ENCODE results near the gene PNMA6E.

The PNMA6E gene

DNA sequence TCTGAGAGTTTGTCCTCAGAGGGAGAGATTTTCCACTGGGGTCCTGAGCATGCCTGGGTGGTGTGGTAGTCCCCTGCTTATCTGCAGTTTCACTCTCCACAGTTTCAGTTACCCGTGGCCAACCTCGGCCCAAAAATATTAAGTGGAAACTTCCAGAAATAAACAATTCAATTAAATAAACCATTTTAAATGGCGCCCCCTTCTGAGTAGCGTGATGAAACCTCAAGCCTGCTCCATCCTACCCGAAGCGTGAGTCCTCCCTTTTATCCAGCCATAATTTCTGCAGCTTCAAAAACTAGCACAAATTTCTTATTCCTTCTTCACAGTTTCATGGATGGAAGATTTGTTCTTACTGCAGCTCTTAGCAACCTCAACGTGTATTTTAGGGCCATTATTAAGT, 26.7 kb downstream of the PNMA6E start:
- Mint-ChIP-seq H3K36me3 (ENCODE audit: low read depth) (peaks cover 1% of the 10 kb centered on the region), H3K27me3 (ENCODE audit: low read depth) (no peaks in the 10 kb centered on the region), H3K9me3 (no peaks in the 10 kb centered on the region), H3K4me1 (ENCODE audit: low read depth) (peaks cover 4% of the 10 kb centered on the region), H3K27ac (no peak overlapping the region), H3K4me3 (no peak overlapping the region)

DNA sequence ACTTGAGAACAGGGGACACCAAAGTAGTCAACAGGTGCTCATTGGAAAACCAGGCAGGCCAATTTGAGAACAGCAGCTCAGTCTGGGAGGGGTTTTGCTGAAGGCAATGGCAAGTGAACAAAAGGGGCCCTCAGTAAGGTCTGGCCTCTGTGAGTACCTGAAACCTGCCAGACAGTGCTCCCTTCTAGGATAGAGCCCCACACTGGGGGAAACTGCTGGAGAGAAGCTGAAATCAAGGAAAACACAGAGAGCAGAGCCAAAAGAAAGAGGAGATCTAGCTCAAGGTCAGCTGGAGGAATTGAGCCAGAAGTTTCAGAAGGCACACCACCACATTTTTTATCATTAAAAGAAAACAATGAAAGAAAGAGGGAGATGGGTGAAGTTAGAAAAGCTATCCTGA, 28.2 kb downstream of the PNMA6E start:
- Mint-ChIP-seq H3K9me3 (no peaks in the 10 kb centered on the region), H3K36me3 (ENCODE audit: low read depth) (peaks cover 1% of the 10 kb centered on the region), H3K4me1 (ENCODE audit: low read depth) (peaks cover 4% of the 10 kb centered on the region), H3K27me3 (ENCODE audit: low read depth) (no peaks in the 10 kb centered on the region), H3K27ac (no peak overlapping the region), H3K4me3 (no peak overlapping the region)

DNA sequence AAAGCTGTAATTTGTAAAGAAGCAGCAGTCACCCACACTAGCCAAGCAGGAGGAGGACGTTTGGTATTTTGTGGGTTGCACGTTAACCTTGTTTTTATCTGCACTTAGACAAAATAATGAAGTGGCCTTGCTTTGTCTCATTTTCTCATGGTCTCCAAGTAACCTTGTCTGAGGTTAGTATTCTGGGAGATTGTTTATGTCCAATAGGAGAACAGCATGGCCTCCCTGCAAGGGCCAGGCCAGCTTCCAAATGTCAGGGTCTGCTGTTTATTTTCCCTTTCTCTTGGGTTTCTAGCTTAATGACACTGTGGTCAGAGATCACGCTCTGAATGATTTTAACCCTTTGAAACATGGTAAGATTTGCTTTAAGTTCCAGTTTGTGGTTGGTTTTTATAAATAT, 29.9 kb downstream of the PNMA6E start:
- no peak overlapping the region for H3K27ac Mint-ChIP-seq
- H3K4me1 Mint-ChIP-seq (ENCODE audit: low read depth) = peaks cover 4% of the 10 kb centered on the region
- no peak overlapping the region for H3K4me3 Mint-ChIP-seq
- H3K27me3 Mint-ChIP-seq (ENCODE audit: low read depth) = no peaks in the 10 kb centered on the region
- H3K36me3 Mint-ChIP-seq (ENCODE audit: low read depth) = peaks cover 1% of the 10 kb centered on the region
- H3K9me3 Mint-ChIP-seq = no peaks in the 10 kb centered on the region

DNA sequence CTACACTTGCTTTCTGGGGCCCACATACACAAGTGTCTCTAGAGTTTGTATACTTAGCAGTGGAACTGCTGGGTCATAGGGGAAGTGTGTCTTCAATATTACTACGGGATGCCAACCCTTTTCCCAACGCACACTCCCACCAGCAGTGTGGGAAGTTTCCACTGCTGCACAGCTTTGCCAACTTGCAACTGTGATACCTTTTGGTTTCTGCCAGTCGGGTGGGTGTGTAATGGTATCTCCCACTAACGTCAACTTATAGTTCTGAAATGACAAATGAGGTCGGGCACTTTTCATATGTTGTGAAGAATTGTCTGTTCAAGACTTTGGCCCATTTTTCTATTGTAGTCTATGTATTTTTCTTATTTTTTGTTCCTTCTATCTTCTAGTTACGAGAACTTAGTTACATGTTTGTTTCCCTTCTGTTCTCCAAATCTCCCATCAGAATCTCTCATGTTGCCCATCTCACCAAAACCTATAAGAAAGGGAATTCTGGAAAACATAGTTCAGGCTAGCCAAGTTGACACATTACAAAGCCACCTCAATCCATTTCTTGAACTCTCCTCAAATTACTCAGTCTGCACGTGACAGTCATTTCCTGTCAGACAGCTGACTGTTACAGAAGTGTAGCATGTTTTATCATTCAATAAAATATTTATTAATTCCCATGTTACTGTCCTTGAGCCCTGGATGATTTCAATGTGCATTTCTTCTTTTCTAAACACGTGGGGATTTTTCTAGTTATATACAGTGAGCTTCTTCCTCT, 30.7 kb downstream of the PNMA6E start:
- Mint-ChIP-seq H3K27me3 (ENCODE audit: low read depth) (no peaks in the 10 kb centered on the region), H3K9me3 (no peaks in the 10 kb centered on the region), H3K4me3 (no peak overlapping the region), H3K4me1 (ENCODE audit: low read depth) (peaks cover 9% of the 10 kb centered on the region), H3K36me3 (ENCODE audit: low read depth) (peaks cover 1% of the 10 kb centered on the region), H3K27ac (no peak overlapping the region)

DNA sequence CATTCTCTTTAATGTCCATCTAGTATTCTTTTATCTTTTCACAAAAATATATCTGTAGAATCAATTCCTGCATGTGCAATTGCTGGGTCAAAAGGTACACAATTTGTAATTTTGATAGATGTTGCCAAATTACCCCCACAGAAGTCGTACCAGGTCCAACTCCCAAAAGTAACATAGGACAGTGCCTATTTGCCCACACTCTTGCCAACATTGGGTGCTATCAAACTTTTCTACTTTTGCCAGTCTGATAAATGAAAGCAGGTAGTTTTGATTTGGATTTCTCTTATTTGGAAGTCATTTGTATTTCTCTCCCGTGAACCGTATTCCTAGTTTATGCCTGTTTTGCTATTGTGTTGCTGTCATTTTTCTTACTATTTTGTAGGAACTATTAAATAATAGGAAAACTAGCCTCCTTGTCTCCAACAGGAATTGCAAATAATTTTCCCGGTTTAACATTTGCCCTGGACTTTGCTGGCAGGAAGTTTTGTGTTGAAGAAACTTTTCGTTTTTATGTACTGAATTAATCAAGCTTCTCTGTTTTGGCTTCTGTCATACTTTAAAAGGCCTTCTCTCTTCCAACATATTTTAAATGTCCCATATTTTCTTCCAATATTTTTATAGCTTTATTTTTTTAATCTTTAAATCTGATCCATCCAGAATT, 34.1 kb downstream of the PNMA6E start:
- H3K9me3 Mint-ChIP-seq = no peaks in the 10 kb centered on the region
- no peak overlapping the region for H3K4me3 Mint-ChIP-seq
- peaks cover 9% of the 10 kb centered on the region for H3K4me1 Mint-ChIP-seq (ENCODE audit: low read depth)
- H3K27me3 Mint-ChIP-seq (ENCODE audit: low read depth) = no peaks in the 10 kb centered on the region
- no peak overlapping the region for H3K27ac Mint-ChIP-seq
- H3K36me3 Mint-ChIP-seq (ENCODE audit: low read depth) = peaks cover 1% of the 10 kb centered on the region

DNA sequence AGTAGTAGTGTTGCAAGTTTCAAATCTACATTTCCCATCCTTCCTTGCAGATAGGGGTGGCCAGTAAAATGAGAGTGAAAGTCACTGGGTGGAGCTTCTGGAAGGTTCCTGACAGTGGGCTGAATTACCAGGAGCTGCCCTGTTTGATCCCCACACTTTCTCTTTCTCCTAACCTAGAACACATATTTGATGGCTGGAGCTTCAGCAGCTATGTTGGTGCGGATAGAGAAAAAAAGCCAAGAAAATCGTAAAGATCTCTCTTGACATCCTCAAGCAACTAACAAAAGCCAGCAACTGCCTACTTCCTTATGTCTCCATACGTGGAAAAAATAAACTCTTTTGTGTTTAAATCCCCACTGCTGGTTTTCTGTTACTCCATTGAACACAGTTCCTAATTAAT, 35.0 kb downstream of the PNMA6E start:
- Mint-ChIP-seq H3K36me3 (ENCODE audit: low read depth) (peaks cover 1% of the 10 kb centered on the region), H3K9me3 (no peaks in the 10 kb centered on the region), H3K4me1 (ENCODE audit: low read depth) (peaks cover 9% of the 10 kb centered on the region), H3K4me3 (no peak overlapping the region), H3K27ac (no peak overlapping the region), H3K27me3 (ENCODE audit: low read depth) (no peaks in the 10 kb centered on the region)

DNA sequence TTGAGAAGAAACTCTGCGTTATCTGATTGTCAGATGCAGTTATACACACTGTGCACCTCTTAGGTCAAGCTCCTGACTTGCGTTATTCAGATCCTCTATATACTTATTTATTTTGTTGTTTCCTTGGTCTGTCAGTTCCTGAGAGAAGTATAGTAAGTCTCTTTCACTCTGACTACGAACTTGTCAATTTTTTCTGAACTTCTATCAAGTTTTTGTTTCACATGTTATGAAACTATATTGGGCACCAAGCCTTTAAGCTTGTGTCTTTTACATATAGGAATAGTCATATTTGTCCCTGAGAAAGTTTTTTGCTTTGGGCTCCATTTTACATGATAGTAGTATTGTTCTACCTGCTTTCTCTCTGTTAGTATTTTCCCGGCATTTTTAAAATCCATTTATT, 35.5 kb downstream of the PNMA6E start:
- Mint-ChIP-seq H3K4me3 (no peak overlapping the region), H3K27ac (no peak overlapping the region), H3K9me3 (no peaks in the 10 kb centered on the region), H3K36me3 (ENCODE audit: low read depth) (peaks cover 1% of the 10 kb centered on the region), H3K27me3 (ENCODE audit: low read depth) (no peaks in the 10 kb centered on the region), H3K4me1 (ENCODE audit: low read depth) (peaks cover 7% of the 10 kb centered on the region)

DNA sequence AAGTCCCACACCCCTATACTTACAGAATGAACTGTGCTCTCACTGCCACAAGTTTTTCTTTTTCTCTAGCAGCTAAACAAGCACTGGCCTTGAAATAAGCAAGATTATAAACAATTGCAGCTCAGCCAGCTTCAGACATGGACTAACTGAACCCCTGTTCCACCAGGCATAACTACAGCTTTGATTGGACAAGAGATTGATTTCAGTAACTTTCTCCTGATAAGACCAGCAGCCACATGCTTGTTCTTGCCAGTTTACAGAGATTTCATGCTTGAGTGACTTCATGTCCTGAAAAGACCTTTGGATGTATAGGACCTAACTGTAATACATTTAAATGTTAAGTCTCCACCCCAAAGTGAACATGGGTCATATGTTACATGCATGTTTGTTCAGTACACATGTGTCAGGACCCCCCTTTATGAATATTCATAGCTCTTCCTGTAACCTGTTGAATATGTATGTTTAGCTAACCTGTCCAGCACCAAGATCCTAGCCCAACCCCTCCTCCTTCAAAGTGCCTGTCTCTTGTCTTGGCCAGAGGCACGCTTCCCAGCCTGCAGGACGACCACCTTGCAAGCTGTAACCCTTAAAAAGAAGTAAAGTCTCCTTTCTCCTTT, 39.3 kb downstream of the PNMA6E start:
- H3K4me1 Mint-ChIP-seq (ENCODE audit: low read depth) = peaks cover 5% of the 10 kb centered on the region
- H3K4me3 Mint-ChIP-seq = no peak overlapping the region
- H3K36me3 Mint-ChIP-seq (ENCODE audit: low read depth) = no peaks in the 10 kb centered on the region
- H3K27me3 Mint-ChIP-seq (ENCODE audit: low read depth) = no peaks in the 10 kb centered on the region
- peaks cover 6% of the 10 kb centered on the region for H3K9me3 Mint-ChIP-seq
- H3K27ac Mint-ChIP-seq = no peak overlapping the region

DNA sequence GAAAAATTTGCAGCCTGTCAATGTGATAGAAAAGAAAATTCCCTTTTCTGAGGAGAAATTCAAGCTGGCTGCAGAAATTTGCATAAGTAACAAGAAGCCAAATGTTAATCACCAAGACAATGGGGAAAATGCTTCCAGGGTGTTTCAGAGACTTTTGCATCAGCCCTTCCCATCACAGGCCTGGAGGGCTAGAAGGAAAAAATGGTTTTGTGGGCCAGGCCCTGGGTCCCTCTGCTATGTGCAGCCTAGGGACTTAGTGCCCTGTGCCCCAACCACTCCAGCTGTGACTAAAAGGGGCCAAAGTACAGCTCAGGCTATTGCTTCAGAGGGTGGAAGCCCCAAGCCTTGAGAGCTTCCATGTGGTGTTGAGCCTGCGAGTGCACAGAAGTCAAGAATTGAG, 43.3 kb downstream of the PNMA6E start:
- peaks cover 6% of the 10 kb centered on the region for H3K9me3 Mint-ChIP-seq
- H3K36me3 Mint-ChIP-seq (ENCODE audit: low read depth) = peaks cover 2% of the 10 kb centered on the region
- no peaks in the 10 kb centered on the region for H3K4me1 Mint-ChIP-seq (ENCODE audit: low read depth)
- H3K27ac Mint-ChIP-seq = no peak overlapping the region
- no peaks in the 10 kb centered on the region for H3K27me3 Mint-ChIP-seq (ENCODE audit: low read depth)
- H3K4me3 Mint-ChIP-seq = no peak overlapping the region

DNA sequence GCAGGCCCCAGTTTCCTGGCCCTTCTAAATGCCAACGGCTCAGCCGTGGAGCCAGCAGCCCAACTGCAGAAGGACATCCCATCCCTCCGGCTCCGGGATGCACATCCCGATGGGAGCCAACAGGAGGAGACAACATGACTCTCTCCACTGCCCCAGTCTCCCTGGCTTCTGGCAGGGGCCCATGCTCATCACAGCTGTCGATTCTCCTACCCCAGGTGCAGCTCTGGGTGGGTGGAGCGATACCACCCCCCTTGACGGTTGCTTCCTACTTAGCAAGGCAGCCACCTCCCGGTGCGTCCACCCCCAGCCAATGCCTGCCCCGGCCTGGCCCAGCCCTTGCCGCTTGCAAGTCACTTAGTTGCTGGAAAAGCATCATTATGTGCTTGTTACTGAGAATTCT, 47.7 kb downstream of the PNMA6E start:
- peaks cover 6% of the 10 kb centered on the region for H3K9me3 Mint-ChIP-seq

DNA sequence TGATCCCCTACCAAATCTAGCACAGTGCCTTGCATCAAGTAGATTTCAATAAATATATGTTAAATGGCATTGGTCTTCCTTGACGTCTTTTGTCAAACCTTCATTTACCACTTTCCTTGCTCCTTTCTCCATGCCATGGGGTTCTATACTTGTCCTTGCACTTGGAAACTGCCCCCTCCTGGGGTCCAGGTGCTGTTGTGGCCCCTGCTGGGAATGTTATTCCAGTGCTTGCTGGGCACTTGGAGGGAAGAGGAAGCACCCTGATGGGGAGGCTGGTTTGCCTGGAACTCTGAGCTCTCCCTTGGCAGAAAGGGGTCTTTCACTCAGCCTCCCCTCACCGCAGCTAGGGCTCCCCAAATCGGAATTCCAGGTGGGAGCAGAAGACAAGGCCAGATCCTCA, 48.3 kb downstream of the PNMA6E start:
- Mint-ChIP-seq H3K27me3 (ENCODE audit: low read depth) (no peaks in the 10 kb centered on the region), H3K4me1 (ENCODE audit: low read depth) (peaks cover 7% of the 10 kb centered on the region), H3K4me3 (no peak overlapping the region), H3K27ac (no peak overlapping the region), H3K9me3 (peaks cover 6% of the 10 kb centered on the region), H3K36me3 (ENCODE audit: low read depth) (peaks cover 20% of the 10 kb centered on the region)

More for the DNA sequence above, 47.7 kb downstream of the PNMA6E start:
- Mint-ChIP-seq H3K4me3 (no peak overlapping the region), H3K27ac (no peak overlapping the region), H3K4me1 (ENCODE audit: low read depth) (peaks cover 7% of the 10 kb centered on the region), H3K36me3 (ENCODE audit: low read depth) (peaks cover 20% of the 10 kb centered on the region), H3K27me3 (ENCODE audit: low read depth) (no peaks in the 10 kb centered on the region)

DNA sequence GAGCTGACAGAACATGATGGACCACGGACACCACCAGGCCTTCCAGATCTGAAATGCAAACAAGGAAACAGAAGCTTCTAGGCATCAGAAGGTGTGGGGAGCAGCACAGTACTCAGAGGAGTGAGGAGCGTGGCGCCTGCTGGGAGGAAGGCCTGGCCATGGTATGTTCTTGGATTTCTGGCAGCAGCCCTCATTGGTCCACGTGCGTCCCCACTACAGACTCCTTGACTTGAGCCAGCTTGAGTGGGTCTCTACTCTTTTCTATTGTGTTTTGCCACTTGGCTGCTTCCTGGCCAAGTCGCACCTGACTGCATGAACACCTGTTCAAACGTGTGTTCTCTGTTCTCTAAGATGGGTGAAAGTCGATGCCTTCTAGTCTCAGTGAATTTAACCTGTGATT, 49.2 kb downstream of the PNMA6E start:
- Mint-ChIP-seq H3K4me1 (ENCODE audit: low read depth) (peaks cover 7% of the 10 kb centered on the region), H3K36me3 (ENCODE audit: low read depth) (peaks cover 22% of the 10 kb centered on the region), H3K4me3 (no peak overlapping the region), H3K9me3 (no peaks in the 10 kb centered on the region), H3K27ac (no peak overlapping the region), H3K27me3 (ENCODE audit: low read depth) (no peaks in the 10 kb centered on the region)

DNA sequence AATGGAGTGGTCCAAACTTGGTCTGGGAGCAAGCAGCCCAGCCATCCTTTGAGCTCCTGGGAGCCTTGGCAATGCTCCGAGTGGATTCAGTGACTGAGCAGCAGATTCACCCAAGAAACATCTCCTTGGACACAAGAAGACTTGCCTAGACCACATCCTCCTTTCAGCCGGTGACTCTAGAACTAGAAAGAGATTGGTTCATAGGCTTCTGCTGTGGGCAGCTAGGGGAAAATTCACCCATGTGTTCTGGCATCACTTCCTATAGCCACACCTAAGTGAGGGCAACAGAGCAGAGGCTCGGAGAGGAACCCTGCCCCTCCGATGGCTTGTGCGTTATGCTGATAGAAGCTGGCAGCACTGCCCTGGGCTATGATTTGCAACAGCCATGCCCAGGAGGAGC, 51.2 kb downstream of the PNMA6E start:
- H3K9me3 Mint-ChIP-seq = no peaks in the 10 kb centered on the region
- H3K36me3 Mint-ChIP-seq (ENCODE audit: low read depth) = peaks cover 23% of the 10 kb centered on the region
- H3K4me3 Mint-ChIP-seq = no peak overlapping the region
- H3K4me1 Mint-ChIP-seq (ENCODE audit: low read depth) = peaks cover 7% of the 10 kb centered on the region
- H3K27ac Mint-ChIP-seq = peak overlapping the region; percentile 26
- H3K27me3 Mint-ChIP-seq (ENCODE audit: low read depth) = no peaks in the 10 kb centered on the region

DNA sequence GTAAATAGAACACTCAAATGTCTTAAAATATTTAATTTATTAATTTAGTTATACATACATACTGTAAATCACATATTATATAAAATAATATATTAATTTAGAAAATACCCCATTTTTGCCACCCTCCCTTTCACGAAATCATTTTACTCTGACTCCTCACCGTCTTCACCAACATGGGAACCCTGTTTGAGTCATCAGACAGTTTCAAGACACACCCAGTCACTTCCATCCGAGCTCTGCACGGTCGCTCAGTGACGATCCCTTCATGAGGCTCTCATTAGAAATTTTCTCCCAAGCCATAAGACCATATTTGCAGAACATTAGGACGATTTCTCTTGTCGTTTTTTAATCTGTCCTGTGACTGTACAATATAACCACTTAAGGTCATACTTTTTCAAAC, 52.7 kb downstream of the PNMA6E start:
- Mint-ChIP-seq H3K27ac (no peak overlapping the region), H3K4me3 (no peak overlapping the region), H3K4me1 (ENCODE audit: low read depth) (peaks cover 16% of the 10 kb centered on the region), H3K36me3 (ENCODE audit: low read depth) (peaks cover 26% of the 10 kb centered on the region), H3K27me3 (ENCODE audit: low read depth) (no peaks in the 10 kb centered on the region), H3K9me3 (no peaks in the 10 kb centered on the region)

DNA sequence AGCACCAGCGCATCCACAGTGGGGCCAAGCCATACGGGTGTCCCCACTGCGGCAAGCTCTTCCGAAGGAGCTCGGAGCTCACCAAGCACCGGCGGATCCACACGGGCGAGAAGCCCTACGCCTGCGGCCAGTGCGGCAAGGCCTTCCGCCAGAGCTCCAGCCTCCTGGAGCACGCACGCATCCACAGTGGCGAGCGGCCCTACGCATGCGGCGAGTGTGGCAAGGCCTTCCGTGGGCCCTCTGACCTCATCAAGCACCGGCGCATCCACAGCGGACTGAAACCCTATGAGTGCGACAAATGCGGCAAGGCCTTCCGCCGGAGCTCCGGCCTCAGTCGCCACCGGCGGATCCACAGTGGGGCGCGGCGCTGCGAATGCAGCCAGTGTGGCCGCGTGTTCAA, 53.6 kb downstream of the PNMA6E start:
- H3K9me3 Mint-ChIP-seq = no peaks in the 10 kb centered on the region
- H3K4me3 Mint-ChIP-seq = no peak overlapping the region
- H3K36me3 Mint-ChIP-seq (ENCODE audit: low read depth) = peaks cover 28% of the 10 kb centered on the region
- no peak overlapping the region for H3K27ac Mint-ChIP-seq
- H3K4me1 Mint-ChIP-seq (ENCODE audit: low read depth) = peaks cover 23% of the 10 kb centered on the region
- H3K27me3 Mint-ChIP-seq (ENCODE audit: low read depth) = no peaks in the 10 kb centered on the region
